Suppressor macrophage treated with lipopolysaccharide for 1 hour (primary cell): ENCODE measurements around the gene C19orf38.

Experiments
- DNase-seq, 3 donors: peaks; one replicate each; pipeline ENCODE4 v3.0.0-alpha.2; 2020 to 2022

C19orf38 gene

DNA sequence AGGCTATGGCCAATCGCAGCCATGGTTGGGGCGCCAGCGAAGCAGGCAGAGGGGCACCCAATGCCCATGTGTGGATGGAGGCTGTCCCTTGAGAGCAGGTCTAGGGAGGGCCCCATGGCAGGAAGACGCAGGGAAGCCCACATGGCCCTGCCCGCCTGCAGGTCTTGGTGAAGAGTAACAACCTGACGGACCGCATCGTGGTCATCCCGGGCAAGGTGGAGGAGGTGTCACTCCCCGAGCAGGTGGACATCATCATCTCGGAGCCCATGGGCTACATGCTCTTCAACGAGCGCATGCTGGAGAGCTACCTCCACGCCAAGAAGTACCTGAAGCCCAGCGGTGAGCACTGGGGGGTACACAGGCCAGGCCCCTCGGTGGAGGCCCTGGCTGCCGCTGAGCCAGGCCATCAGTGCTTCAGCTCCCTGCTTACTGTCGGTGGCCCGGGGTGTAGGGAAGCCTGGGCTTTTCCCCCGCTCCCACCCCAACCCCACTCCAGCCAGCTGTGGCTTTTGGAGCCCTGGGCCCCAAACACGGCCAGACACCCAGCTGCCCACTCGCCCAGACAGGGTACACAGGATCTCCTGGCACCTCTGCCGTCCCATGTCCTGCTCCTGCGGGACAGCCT is 65.6 kb downstream of the C19orf38 start:
- DNase-seq: no peak

DNA sequence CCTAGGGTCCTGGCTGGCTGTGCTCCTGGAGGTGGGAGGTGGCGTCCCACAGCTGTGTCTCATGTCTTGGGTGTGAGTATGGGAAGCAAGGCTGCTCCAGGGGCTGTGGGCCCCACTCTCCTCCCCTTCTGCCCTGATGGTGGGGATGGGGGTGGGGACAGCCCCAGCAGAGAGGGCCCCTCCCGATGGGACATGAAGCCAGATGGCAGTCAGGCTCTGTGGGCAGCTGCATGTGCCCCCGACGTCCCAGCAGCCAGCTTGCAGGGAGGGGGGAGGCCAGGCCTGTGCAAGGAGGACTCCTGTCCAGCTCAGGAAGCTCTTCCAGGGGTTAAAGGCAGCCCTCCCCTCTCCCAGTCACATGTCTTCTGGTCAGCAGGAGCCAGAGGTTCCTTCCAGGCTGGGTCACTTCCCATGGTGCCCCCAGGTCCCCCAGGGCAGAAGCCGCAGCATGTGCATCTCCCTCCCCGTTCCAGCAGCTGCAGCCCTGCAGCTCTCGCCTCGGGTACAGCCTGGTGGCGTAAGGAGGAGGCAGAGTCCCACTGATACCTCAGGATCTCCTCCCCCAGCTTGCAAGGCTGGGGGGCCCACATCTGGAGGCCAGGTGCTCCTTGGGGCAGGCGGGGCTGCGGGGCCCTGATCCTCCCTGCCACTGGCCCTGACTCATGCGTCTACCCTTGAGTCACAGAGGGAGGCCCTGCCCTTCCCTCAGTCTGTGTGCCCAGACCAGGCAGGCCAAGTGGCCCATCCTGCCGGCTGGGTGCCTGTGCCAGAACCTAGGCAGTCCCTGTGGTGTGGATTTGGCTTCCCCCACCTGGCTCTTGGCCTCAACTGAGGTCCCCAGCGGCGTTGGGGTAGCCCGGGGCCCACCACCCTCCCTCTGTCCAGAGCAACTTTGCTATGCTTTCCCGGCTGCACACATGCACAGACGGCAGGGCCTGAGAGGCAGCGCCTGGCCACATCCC is 67.2 kb downstream of the C19orf38 start:
- no peak for DNase-seq

DNA sequence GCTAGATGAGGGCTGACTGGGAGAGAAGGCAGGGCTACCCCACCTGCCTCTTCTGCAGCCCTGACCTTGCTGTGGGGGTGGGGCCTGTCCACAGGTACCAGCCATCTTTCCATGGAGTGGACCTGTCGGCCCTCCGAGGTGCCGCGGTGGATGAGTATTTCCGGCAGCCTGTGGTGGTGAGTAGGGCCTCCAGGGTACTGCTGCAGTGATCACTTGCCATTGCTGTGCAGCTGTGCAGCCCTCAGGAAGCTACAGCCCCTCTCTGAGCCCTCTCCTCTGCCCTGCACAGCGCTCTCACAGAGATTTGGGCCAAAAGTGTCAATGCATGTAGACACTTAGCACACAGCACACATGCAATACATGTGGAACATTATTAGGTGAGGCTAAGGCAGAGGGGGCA is 68.4 kb downstream of the C19orf38 start:
- DNase-seq: no peak

DNA sequence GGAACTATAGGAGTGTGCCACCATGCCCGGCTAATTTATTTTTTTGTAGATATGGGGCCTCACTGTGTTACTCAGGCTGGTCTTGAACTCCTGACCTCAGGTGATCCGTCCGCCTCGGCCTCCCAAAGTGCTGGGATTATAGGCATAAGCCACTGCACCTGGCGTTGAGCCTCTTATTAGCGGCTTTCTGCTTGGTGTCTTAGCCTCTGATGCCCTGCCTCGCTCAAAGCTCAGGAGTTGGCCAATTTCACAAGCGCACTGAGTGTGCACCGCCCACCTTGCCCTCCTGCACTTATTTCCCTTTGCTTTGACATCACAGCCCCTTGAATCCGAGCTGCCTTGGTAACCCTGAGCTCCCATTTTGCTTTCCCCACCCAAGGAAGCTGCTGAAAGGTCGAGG is 70.1 kb downstream of the C19orf38 start:
- DNase-seq: no peak
